HG03196 (cell line): ENCODE data around the gene ADAP2.
A peak's percentile ranks its signal among the peaks of the same experiment; 100 is the strongest.
"Not testable (repeated sequence)": the region's sequence is repeated elsewhere in the genome, so short reads cannot be mapped to it uniquely, and the experiment has no call there.

ENCODE experiments used
- ATAC-seq: cut with Tn5 transposase; IDR thresholded peaks from one replicate; pipeline ENCODE4 v1.9.1; 2021; ENCODE audit not compliant: unreplicated experiment

ADAP2 gene, protein sequence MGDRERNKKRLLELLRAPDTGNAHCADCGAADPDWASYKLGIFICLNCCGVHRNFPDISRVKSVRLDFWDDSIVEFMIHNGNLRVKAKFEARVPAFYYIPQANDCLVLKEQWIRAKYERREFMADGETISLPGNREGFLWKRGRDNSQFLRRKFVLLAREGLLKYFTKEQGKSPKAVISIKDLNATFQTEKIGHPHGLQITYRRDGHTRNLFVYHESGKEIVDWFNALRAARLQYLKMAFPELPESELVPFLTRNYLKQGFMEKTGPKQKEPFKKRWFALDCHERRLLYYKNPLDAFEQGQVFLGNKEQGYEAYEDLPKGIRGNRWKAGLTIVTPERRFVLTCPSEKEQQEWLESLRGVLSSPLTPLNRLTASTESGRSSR

GRCh38 chr17:30921544-30922196, at the start of gene ADAP2:
TSS of gene ADAP2 (plus strand) at chr17:30921945. CDS start at chr17:30922015, 70 bp downstream.
- ATAC-seq = no peak

DNA sequence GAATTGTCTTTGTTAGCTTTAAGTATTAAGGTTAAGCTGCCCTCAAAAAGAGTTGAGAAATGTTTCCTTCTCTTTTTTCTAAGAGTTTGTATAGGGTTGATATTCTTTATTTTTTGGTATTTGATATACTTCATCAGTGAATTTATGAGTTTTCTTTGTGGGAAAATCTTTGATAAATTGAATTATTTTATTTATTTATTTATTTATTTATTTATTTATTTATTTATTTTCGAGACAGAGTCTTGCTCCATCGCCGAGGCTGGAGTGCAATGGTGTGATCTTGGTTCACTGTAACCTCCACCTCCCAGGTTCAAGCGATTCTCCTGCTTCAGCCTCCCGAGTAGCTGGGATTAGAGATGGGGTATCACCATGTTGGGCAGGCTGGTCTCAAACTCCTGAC, 35.6 kb upstream of the ADAP2 start:
- no peak for ATAC-seq

DNA sequence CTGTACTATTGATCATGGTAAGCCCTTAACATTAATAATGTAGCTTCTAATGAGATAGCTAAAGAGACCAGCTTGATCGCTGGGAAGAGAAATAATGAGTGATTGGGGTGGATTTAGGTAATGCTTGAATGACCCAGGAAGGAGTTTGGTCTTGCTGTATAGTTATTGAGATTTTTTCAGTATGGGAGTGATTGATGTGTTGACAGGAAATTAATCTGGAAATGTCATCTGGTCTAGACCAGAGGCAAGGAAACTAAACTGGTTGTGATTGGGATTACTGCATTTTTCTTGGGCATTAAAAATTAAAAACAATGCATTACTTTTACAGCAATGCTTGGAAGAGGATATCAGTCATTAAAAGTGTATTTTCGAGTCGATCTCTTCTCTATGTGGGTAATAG, 27.5 kb upstream of the ADAP2 start:
- no peak for ATAC-seq

- no peak for ATAC-seq
These were observed 24.4 kb upstream of the ADAP2 start for GRCh38 chr17:30897311-30897710.

- ATAC-seq = no peak
These were observed 16.0 kb upstream of the ADAP2 start for GRCh38 chr17:30905742-30906100.

DNA sequence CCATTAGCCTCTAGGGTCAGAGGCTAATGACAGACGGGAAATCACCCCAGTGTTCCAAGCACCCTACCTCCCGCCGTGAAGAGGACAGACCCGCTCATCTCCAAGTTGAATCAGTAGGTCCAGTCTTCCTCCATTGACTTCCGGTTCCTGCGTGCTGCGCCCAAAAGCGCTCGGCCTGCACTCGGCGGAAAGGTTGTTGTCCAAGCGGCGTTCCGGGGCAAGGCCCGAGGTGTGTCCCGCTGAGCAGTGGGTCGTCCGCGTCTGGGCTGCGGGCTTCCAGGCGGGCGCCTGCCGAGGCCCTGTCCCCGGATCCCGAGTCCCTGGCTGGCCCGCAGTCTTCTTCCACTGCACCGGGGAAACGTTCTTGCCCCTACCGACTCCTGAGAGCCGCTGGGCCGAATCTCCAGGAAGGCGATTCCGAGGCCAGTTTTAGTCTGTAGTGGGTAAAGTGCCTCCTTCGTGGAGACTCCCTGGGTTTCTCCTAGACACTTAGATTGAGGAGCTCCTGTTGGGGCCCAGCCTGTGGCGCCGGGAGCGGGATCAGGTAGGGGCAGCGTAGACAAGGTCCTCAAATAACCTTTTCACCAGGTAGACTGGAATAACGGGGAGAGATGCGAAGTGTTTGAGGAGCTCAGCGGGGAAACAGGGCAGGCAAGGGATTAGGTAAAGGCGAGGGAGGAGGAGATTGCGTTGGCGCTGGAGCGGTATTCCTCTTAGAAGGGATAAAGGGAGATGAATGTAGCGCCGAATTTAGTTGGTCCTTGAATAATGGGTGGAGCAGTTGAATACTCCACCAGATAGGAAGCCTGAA, 15.4 kb upstream of the ADAP2 start, which contains the start of gene TEFM:
TEFM (minus strand) TSS at position 138 of the 811 bp plus-strand sequence; CDS start at position 98, 40 bp downstream.
- ATAC-seq = peak; percentile 85

DNA sequence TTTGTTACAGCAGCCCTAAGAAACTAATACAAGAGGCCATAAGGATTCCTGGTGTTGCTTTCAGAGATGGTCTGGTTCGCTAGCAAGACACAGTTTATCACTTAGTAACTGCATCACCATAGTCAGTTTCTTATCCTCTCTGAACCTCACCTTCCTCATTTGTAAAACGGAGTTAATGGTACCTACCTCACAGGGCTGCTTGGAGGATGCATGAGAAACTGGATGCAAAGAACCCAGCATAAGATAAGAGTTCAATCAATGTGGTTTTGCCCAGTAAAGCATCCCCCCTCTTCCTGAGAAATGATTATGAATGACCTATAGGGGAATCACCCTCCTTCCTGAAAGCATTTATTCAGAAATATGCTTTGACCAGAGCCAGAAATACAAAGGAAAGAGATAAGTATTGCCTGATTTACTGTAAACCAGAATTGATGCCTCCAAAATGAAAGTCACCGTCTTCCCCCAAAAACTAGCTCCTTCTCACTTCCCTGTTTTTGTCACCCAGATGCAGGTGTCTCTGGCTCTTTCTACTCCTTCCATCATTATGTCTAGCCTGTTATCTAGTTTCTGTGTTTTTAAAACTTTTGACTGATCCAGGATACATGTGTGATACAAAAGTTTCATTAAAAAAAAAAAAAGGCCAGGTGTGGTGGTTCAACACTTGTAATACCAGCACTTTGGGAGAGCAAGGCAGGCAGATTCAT, 12.9 kb upstream of the ADAP2 start:
- ATAC-seq = no peak

GRCh38 chr17:30910151-30910550, 11.6 kb upstream of the ADAP2 start:
- not testable (repeated sequence) for ATAC-seq

DNA sequence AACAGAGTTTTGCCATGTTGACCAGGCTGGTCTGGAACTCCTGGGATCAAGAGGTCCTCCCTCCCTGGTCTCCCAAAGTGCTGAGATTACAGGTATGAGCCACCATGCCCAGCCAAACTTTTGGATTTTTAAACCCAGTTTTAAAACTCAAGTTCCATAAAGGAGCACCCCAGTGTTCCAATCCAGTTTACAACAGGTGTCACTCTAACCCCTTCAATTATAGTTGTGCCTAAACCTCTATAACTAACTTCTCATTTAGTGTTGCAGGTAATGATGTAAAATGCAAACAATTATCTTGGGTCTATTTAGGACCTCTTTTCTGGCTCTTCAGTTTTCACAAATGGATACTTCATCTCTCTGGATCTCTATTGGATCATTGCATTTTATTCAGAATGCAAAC, 7.8 kb upstream of the ADAP2 start:
- ATAC-seq = no peak

- ATAC-seq = no peak
These were observed 5.7 kb upstream of the ADAP2 start for GRCh38 chr17:30915833-30916611.

DNA sequence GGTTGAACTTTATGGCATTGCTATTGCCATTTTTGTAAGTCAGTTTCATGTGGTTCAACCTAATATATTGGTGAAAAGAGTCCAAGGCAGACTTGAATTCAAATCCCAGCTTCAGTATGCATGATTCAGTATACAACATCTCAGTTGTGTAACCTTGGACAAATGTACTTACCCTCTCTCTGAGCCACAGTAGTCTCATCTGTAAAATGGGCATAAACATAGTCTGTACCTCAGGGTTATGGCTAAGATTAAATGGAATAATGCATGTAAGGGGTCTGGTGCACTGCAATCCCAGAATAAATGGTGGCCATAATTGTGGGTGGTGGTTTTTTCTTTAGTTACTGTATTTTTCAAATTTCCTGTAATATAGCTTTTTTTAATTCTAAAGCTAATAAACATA, 4.7 kb upstream of the ADAP2 start:
- no peak for ATAC-seq

DNA sequence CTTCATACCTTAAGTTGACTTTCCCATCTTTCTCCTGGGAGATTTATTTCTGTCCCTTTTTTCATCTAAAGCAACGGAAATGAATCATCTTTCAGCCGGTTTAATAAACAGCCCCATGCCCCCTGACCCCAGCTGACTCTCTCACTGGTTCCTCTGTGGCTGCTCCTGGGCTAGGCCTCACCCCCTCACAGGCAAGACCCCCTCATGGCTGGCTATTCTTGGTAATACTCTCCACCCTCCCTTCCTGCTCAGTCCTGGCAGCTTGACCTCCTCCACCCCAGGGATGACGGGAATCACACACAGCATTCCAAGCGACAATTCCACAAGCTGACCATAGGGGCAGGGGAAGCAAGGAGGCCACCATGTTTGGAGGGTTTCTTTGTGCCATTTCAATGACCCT, 1.5 kb upstream of the ADAP2 start:
- no peak for ATAC-seq

DNA sequence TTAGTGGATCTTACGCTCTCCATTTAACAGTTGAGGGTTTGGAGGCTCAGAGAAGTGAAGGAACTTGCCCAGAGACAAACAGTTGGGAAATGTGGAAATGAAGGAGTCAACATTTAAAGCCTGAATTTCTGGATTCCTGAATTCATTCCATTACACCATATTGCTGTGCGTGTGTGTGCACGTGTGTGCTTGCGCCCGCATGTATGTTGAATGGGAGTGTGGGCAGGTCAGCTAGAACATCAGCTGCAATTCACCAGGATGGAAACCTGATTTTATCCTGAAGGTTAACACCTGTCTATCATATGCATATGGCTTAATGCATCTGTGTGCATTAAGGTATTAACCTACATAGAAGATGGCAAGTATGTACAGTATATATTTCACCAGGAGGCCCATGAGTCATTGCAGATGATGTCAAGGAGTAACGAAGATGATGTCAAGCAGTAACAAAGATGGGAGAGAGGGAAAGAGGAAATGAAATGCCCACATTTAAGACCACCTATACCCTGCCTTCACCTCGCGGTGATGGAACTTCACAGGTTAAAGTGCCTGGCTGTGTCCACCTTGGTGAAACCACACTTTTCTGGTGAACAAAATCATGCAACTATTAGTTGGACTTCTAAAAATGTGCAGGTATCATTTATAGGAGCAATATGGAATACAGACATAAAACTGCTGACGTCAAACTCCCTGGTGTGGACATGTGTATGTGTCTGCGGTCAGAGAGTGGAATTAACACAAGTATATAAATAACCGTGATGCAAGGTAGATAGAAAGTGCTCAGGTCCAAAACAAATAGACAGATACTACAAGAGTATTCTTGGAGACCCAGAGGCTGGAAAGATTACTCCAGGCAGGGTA, 832 bp upstream of the ADAP2 start:
- no peak for ATAC-seq

DNA sequence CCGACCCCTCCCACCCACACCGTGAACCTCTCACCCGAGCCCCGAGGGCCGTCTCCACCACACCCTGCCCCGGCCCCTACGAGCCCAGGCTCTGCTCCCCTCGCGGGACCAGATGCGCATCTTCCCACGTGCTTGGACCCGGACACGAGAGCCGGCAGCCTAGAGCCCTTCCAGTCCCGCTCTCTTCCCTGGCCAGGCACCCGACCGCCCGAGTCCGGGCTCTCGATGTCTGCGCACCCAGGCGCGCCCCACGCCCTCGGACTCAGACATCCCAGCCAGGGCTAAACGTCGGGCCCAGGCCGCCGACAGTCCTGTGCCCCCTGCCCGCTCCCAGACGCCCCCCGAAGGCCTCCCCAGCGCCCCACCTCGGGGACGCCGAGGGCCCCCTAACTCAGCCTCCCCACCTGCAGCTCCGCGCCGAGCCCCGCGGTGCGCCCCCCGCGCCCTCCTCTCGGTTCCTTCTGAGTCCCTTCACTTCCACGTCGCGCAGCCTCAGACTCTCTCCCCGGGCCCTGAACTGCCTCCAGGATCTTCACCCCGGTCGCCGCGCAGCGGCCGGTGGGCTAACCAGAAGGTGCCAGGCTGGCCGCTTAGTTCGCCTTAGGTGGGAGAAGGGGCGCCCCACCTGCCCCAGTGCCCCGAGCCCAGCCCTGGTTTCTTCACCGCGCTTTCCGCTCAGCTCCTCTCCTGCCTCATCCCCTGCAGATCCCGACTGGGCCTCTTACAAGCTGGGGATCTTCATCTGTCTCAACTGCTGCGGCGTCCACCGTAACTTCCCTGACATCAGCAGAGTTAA, 688 bp downstream of the ADAP2 start:
- ATAC-seq = no peak

DNA sequence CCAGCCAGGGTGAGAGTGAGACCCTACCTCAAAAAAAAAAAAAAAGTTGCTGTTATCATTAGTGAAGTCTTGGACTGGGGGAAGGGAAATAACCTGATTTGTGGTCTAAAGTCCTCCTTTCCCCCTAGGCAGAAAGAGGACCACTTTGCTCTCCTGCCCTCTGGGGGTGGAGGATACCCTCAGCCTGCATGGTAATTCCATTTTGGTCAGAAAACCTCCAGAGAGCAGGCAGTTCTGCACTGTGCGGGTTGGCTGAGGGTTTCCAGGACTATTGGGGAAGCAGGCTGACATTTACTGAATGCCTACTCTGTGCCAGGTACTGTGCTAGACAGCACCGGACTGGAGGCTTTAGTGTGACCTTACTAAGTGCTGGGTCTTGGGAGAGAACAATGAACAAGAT, 2.6 kb downstream of the ADAP2 start:
- ATAC-seq = no peak

DNA sequence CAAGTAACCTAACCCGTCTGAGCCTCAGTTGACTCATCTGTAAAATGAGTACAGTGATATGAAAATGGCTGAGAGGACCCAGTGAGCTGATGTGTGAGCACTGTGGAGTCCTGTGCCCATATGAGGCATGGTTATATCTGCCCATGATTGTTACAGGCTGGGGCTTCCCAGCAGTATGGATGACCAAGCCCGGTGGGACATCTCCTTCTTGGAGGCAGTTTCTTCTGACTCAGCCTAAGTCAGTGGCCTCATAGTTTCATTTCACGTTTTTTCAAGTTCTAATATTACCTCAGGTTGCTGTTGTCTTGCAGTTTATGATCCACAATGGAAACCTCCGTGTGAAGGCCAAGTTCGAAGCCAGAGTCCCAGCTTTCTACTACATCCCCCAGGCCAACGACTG, 4.8 kb downstream of the ADAP2 start:
- ATAC-seq = no peak

GRCh38 chr17:30927756-30928155, 6.0 kb downstream of the ADAP2 start:
- no peak for ATAC-seq

GRCh38 chr17:30928584-30928983, 6.8 kb downstream of the ADAP2 start:
- ATAC-seq = no peak
